Measurements from ENCODE around the gene CYFIP2. TPM values are rescaled to one million over a fixed set of nuclear protein-coding genes. Genes with fewer than 3 reads are reported as not detected.

The CYFIP2 gene
- total RNA-seq, 1 experiment from 2014 or later = 74.7 TPM

DNA sequence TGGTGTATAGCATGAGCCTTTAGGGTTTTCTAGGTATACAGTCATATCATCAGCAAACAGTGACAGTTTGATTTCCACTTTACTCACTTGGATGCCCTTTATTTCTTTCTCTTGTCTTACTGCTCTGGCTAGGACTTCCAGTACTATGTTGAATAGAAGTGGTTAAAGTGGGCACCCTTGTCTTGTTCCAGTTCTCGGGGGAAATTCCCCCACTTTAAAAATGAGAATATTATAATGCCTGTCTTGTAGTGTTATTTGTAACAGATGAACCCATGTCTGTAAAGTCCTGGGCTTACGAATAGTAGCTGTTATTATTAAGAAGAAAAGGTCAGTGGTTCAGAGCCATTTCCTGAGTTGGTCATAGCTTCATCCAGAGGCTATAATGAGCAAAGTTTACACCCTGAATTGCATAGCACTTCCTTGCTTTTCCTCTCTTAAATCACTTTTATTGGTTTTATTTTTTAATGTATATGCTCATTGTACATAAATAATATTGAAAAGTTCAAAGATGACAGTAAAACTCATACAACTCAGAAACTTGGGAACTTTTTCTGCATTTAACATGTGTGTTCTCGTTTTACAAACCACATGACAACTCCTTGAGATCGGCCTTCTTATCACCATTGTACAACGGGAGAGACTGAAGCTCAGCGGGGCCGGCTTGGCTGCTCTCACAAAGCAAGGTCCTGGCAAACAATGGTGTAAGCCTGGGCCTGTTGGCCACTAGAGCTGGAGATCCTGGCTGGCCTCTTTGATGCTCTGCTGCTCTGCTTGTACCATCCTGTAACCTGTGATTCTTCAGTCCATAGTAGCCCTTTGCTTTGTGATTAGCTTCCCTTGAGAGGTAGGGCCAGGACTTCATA lies 85.2 kb downstream of the CYFIP2 start:
- no peak overlapping the region for H2BK12ac ChIP-seq (ENCODE audit: insufficient read length, low read depth, low read length)
- H2BK20ac ChIP-seq (ENCODE audit: low read depth, low read length, poor library complexity, severe bottlenecking) = no peak overlapping the region
- no peaks in the 10 kb centered on the region for H3K9me3 ChIP-seq (ENCODE audit: control insufficient read depth, low read depth, low read length)
- no peak overlapping the region for H2BK15ac ChIP-seq (ENCODE audit: low read depth, low read length)
- no peaks in the 10 kb centered on the region for H3K27me3 ChIP-seq (ENCODE audit: insufficient read depth, low read length)
- H3K14ac ChIP-seq (ENCODE audit: insufficient read depth, low read length) = no peak overlapping the region
- no peak overlapping the region for H3K23ac ChIP-seq (ENCODE audit: insufficient read length, low read depth, low read length)
- H3K23me2 ChIP-seq (ENCODE audit: insufficient read length, low read depth, low read length, poor library complexity, severe bottlenecking) = no peaks in the 10 kb centered on the region
- H2BK5ac ChIP-seq (ENCODE audit: insufficient read length, low read length) = no peak overlapping the region
- H3K27me3 Mint-ChIP-seq (ENCODE audit: low read depth) = no peaks in the 10 kb centered on the region
- no peak overlapping the region for H3K9ac ChIP-seq (ENCODE audit: extremely low read depth, insufficient read length, low read length)
- no CpG with 5 or more reads among the region's 7 CpGs for WGBS (ENCODE audit: extremely low coverage, insufficient read length, low lambda C conversion rate)
- H4K8ac ChIP-seq (replicated peaks; ENCODE audit: insufficient read length, low read depth, low read length) = no peak overlapping the region
- H3K4me1 Mint-ChIP-seq = peaks cover 5 to 6% of the 10 kb centered on the region in 2 experiments
- no peaks in the 10 kb centered on the region for H3K79me1 ChIP-seq (ENCODE audit: insufficient read depth, low read depth, low read length, poor library complexity, severe bottlenecking)
- H4K5ac ChIP-seq (ENCODE audit: insufficient read length, low read depth, low read length) = no peak overlapping the region
- H2BK120ac ChIP-seq (ENCODE audit: low read depth, low read length, poor library complexity, severe bottlenecking) = no peak overlapping the region
- no peak overlapping the region for H3K18ac ChIP-seq (ENCODE audit: insufficient read length, low read depth, low read length)
- no peak overlapping the region for H4K91ac ChIP-seq (ENCODE audit: insufficient read length, low read depth, low read length)
- H3K9me3 Mint-ChIP-seq = no peaks in the 10 kb centered on the region; a peak in 1 of 5 replicates
- H4K20me1 ChIP-seq (ENCODE audit: control insufficient read depth, insufficient read depth, insufficient read length) = no peaks in the 10 kb centered on the region
- H2AK5ac ChIP-seq (ENCODE audit: insufficient read length, low read length) = no peak overlapping the region
- H3K4me1 ChIP-seq (ENCODE audit: insufficient read depth, low read length) = no peaks in the 10 kb centered on the region
- no peak for DNase-seq
- no peak overlapping the region for H3K27ac Mint-ChIP-seq
- H3K4ac ChIP-seq (ENCODE audit: low read depth, low read length) = no peak overlapping the region
- peaks cover 0 to 17% (median 0%) of the 10 kb centered on the region in 3 experiments; a peak in 3 of 7 replicates for H3K36me3 Mint-ChIP-seq (ENCODE audit: insufficient read depth in 1 of 3, low read depth in 3 of 3)
- H3K4me2 ChIP-seq (ENCODE audit: insufficient read depth, insufficient read length, low read length) = no peak overlapping the region
- no peak overlapping the region for H3K27ac ChIP-seq (ENCODE audit: insufficient read length, low read depth, low read length)
- no peak overlapping the region for H2AFZ ChIP-seq (ENCODE audit: low read length)
- TF ChIP-seq, protein P1, sequence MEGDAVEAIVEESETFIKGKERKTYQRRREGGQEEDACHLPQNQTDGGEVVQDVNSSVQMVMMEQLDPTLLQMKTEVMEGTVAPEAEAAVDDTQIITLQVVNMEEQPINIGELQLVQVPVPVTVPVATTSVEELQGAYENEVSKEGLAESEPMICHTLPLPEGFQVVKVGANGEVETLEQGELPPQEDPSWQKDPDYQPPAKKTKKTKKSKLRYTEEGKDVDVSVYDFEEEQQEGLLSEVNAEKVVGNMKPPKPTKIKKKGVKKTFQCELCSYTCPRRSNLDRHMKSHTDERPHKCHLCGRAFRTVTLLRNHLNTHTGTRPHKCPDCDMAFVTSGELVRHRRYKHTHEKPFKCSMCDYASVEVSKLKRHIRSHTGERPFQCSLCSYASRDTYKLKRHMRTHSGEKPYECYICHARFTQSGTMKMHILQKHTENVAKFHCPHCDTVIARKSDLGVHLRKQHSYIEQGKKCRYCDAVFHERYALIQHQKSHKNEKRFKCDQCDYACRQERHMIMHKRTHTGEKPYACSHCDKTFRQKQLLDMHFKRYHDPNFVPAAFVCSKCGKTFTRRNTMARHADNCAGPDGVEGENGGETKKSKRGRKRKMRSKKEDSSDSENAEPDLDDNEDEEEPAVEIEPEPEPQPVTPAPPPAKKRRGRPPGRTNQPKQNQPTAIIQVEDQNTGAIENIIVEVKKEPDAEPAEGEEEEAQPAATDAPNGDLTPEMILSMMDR (conservative IDR thresholded peaks at IDR 0.05) = no peak
- no peak overlapping the region for H3T11ph ChIP-seq (ENCODE audit: low read length)
- no peaks in the 10 kb centered on the region for H3K79me2 ChIP-seq (ENCODE audit: insufficient read depth, low read length)
- no peak overlapping the region for H3K56ac ChIP-seq (ENCODE audit: insufficient read length, low read depth, low read length)
- H3K4me3 Mint-ChIP-seq = no peak overlapping the region
